ENCODE results near the gene GCSAML.

GCSAML gene

DNA sequence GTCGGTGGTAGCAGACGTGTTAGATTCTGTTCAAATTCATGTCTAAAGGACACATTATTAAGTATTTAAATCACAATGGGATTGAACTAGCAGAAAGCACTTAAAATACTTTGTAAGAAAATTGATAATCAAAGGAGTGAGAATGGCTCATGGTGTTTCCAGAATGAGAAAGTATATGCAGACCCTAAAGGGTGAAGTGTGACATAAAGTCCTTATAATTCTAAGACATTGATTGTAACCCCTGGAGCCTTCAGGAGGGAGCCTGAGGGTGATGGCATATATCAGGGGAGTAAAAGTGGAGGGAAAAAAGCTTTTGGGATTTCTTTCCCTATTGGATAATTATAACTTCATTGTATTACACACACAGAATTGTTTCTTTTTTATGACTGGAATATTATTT lies 12.6 kb upstream of the GCSAML start, which contains the start of gene OR2C3:
Gene OR2C3, minus strand, starts transcription at position 101 of the 400 bp plus-strand sequence. CDS start 3,929 bp downstream, outside the sequence.
- H3K4me1 ChIP-seq (ENCODE audit: control insufficient read depth, insufficient read depth, low read length): no peaks in the 10 kb centered on the region
- H3K4me3 ChIP-seq (ENCODE audit: low read length): no peak within 1 kb of the TSS
- H3K36me3 ChIP-seq (ENCODE audit: control insufficient read depth, insufficient read depth, low read length, severe bottlenecking): no peaks in the 10 kb centered on the region
- no peak within 1 kb of the TSS for H3K9ac ChIP-seq (ENCODE audit: low read length)
- no peak for DNase-seq (ENCODE audit: low read depth)
- H3K27me3 ChIP-seq (replicated peaks; ENCODE audit: control insufficient read depth, insufficient read depth, low read length): no peaks in the 10 kb centered on the region
- H3K9me3 ChIP-seq (ENCODE audit: control insufficient read depth, low read length): peaks cover 4% of the 10 kb centered on the region

DNA sequence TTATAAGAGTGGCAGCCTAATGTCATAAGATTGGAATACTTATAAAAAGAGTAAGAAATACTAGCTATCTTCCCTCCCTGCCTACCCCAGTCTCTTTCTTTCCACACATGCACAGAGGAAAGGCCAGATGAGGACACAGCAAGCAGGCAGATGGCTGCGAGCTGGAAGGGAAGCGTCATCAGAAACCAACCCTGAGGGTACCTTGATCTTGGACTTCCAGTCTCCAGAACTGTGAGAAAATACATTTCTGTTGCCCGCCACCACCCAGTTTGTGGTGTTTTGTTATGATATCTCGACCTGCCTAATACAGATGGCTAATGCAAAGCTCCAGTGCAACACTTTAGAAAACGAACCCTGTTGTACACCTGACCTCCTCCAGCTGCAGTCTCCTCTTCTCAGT lies 10.4 kb upstream of the GCSAML start:
- Histone ChIP-seq H3K9me3 (ENCODE audit: control insufficient read depth, low read length) (peaks cover 4% of the 10 kb centered on the region), H3K4me3 (ENCODE audit: low read length) (no peak overlapping the region), H3K27me3 (replicated peaks; ENCODE audit: control insufficient read depth, insufficient read depth, low read length) (no peaks in the 10 kb centered on the region), H3K36me3 (ENCODE audit: control insufficient read depth, insufficient read depth, low read length, severe bottlenecking) (no peaks in the 10 kb centered on the region), H3K9ac (ENCODE audit: low read length) (no peak overlapping the region), H3K4me1 (ENCODE audit: control insufficient read depth, insufficient read depth, low read length) (no peaks in the 10 kb centered on the region)
- no peak for DNase-seq (ENCODE audit: low read depth)

- H3K9me3 ChIP-seq (ENCODE audit: control insufficient read depth, low read length): peaks cover 4% of the 10 kb centered on the region
- no peak overlapping the region for H3K9ac ChIP-seq (ENCODE audit: low read length)
- H3K36me3 ChIP-seq (ENCODE audit: control insufficient read depth, insufficient read depth, low read length, severe bottlenecking): no peaks in the 10 kb centered on the region
- no peak for DNase-seq (ENCODE audit: low read depth)
- H3K27me3 ChIP-seq (replicated peaks; ENCODE audit: control insufficient read depth, insufficient read depth, low read length): no peaks in the 10 kb centered on the region
- H3K4me1 ChIP-seq (ENCODE audit: control insufficient read depth, insufficient read depth, low read length): no peaks in the 10 kb centered on the region
- H3K4me3 ChIP-seq (ENCODE audit: low read length): no peak overlapping the region
These were observed 9.7 kb upstream of the GCSAML start for GRCh38 chr1:247539215-247539614.

- no peaks in the 10 kb centered on the region for H3K4me1 ChIP-seq (ENCODE audit: control insufficient read depth, insufficient read depth, low read length)
- no peak overlapping the region for H3K9ac ChIP-seq (ENCODE audit: low read length)
- H3K9me3 ChIP-seq (ENCODE audit: control insufficient read depth, low read length): peaks cover 4% of the 10 kb centered on the region
- DNase-seq (ENCODE audit: low read depth): no peak
- H3K27me3 ChIP-seq (replicated peaks; ENCODE audit: control insufficient read depth, insufficient read depth, low read length): no peaks in the 10 kb centered on the region
- H3K36me3 ChIP-seq (ENCODE audit: control insufficient read depth, insufficient read depth, low read length, severe bottlenecking): no peaks in the 10 kb centered on the region
- no peak overlapping the region for H3K4me3 ChIP-seq (ENCODE audit: low read length)
These were observed 8.4 kb upstream of the GCSAML start for GRCh38 chr1:247540581-247540980.

DNA sequence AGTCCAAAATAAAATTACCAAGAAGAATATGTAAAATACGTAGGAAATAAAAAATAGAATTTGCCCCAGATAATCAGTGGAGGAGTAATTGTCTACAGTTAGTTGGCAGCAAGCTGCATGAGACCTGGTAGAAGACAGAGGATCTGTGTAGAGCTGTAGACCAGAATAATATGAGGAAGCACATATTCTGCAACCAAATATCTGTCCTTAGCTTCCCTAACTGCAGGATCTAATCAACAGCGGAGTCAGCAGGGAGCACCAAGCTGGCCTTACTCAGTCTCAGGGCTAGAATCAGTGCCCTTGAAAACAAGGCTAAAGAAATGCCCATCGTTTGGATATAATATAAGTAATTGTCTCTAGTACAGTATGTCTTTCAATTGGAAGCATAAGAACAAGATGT lies 6.1 kb upstream of the GCSAML start:
- Histone ChIP-seq H3K9ac (ENCODE audit: low read length) (no peak overlapping the region), H3K4me1 (ENCODE audit: control insufficient read depth, insufficient read depth, low read length) (no peaks in the 10 kb centered on the region), H3K9me3 (ENCODE audit: control insufficient read depth, low read length) (no peaks in the 10 kb centered on the region), H3K4me3 (ENCODE audit: low read length) (no peak overlapping the region), H3K36me3 (ENCODE audit: control insufficient read depth, insufficient read depth, low read length, severe bottlenecking) (no peaks in the 10 kb centered on the region), H3K27me3 (replicated peaks; ENCODE audit: control insufficient read depth, insufficient read depth, low read length) (no peaks in the 10 kb centered on the region)
- no peak for DNase-seq (ENCODE audit: low read depth)

DNA sequence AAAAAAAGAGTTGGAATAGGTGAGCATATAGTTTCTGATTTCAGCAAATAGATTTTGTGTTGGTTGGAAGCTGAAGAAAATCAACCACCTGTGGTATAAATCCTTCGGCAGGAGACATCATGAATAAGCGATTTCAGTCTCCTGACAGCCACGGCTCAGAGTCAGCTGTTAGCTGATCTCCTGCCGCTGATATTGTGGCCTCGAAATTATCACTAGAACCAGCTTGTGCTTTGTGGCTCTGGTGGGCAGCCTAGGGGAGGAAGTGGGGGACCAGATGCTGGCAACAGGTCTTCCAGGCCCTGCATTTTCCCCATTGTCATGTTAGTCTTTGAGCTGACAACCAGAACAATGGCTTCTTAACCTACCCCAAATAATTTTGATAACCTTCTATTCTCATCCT lies 842 bp upstream of the GCSAML start:
- no peak for DNase-seq (ENCODE audit: low read depth)
- no peak overlapping the region for H3K4me3 ChIP-seq (ENCODE audit: low read length)
- H3K9ac ChIP-seq (ENCODE audit: low read length): no peak overlapping the region
- no peaks in the 10 kb centered on the region for H3K9me3 ChIP-seq (ENCODE audit: control insufficient read depth, low read length)
- no peaks in the 10 kb centered on the region for H3K27me3 ChIP-seq (replicated peaks; ENCODE audit: control insufficient read depth, insufficient read depth, low read length)
- H3K4me1 ChIP-seq (ENCODE audit: control insufficient read depth, insufficient read depth, low read length): no peaks in the 10 kb centered on the region
- no peaks in the 10 kb centered on the region for H3K36me3 ChIP-seq (ENCODE audit: control insufficient read depth, insufficient read depth, low read length, severe bottlenecking)

DNA sequence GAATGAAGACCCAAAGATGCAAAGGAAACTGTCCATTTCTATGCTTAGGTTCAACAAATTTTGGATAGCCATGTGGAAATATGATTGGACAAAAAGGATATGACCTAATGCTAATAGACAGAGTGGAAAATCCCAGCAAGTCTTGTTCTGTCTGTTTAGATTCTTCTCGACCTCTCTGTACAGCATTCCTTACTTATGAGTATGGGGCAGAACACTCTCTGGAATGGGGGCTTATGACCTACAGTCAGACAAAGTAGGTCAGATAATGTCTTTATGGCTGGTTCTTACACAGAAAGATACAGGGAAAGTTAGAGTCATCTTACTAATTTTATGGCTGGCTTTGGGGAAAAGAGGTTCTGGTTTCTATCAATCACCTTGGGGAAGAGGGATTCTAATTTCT lies 2.8 kb downstream of the GCSAML start:
- Histone ChIP-seq H3K9me3 (ENCODE audit: control insufficient read depth, low read length) (peaks cover 5% of the 10 kb centered on the region), H3K4me3 (ENCODE audit: low read length) (no peak overlapping the region), H3K4me1 (ENCODE audit: control insufficient read depth, insufficient read depth, low read length) (no peaks in the 10 kb centered on the region), H3K36me3 (ENCODE audit: control insufficient read depth, insufficient read depth, low read length, severe bottlenecking) (no peaks in the 10 kb centered on the region), H3K9ac (ENCODE audit: low read length) (no peak overlapping the region), H3K27me3 (replicated peaks; ENCODE audit: control insufficient read depth, insufficient read depth, low read length) (no peaks in the 10 kb centered on the region)
- DNase-seq (ENCODE audit: low read depth): peak; percentile 4

DNA sequence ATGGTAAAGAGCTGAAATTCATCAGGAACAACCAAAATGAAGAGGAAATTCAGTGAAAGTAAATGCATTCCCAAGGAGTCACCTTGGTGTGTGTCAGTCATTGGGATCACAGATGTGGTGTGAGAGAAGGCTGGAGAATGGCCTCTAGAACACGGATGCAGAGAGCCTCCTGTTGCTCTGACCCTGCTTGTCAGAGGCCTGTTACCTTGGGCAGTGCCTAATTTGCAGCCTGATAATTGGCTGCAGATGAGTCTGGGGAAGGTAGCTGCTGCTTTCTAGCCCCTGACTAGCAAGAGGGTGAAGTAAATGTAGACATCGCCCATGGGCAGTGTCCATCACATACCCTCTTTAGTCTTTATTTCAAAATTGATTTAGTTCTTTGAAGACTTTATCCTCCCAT lies 3.3 kb downstream of the GCSAML start:
- Histone ChIP-seq H3K9ac (ENCODE audit: low read length) (no peak overlapping the region), H3K27me3 (replicated peaks; ENCODE audit: control insufficient read depth, insufficient read depth, low read length) (no peaks in the 10 kb centered on the region), H3K4me3 (ENCODE audit: low read length) (no peak overlapping the region), H3K9me3 (ENCODE audit: control insufficient read depth, low read length) (peaks cover 5% of the 10 kb centered on the region), H3K4me1 (ENCODE audit: control insufficient read depth, insufficient read depth, low read length) (no peaks in the 10 kb centered on the region), H3K36me3 (ENCODE audit: control insufficient read depth, insufficient read depth, low read length, severe bottlenecking) (no peaks in the 10 kb centered on the region)
- DNase-seq (ENCODE audit: low read depth): no peak

GRCh38 chr1:247557926-247558674 lies 9.2 kb downstream of the GCSAML start:
- Histone ChIP-seq H3K4me1 (ENCODE audit: control insufficient read depth, insufficient read depth, low read length) (no peaks in the 10 kb centered on the region), H3K36me3 (ENCODE audit: control insufficient read depth, insufficient read depth, low read length, severe bottlenecking) (no peaks in the 10 kb centered on the region), H3K4me3 (ENCODE audit: low read length) (no peak overlapping the region), H3K9me3 (ENCODE audit: control insufficient read depth, low read length) (peaks cover 5% of the 10 kb centered on the region), H3K27me3 (replicated peaks; ENCODE audit: control insufficient read depth, insufficient read depth, low read length) (no peaks in the 10 kb centered on the region), H3K9ac (ENCODE audit: low read length) (no peak overlapping the region)
- no peak for DNase-seq (ENCODE audit: low read depth)

DNA sequence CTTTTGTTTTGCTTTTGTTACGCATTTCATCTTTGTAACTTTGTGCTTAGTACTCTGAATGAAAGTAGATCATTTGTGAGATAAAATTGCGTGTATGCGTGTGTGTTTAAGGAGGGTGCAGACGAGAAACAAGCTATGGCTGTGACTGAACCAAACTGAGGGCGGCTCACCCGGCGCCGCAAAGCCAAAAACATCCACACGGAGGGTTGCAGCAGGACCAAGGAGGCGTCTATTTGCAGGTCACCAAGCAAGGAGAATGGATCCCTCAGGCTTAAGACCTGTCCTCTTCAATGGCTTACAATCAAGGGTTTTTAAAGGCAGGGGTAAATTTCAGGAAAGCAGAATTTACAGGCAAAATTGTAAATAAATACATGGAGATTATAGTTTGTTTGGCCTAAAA lies 12.8 kb downstream of the GCSAML start:
- no peak for DNase-seq (ENCODE audit: low read depth)
- Histone ChIP-seq H3K36me3 (ENCODE audit: control insufficient read depth, insufficient read depth, low read length, severe bottlenecking) (no peaks in the 10 kb centered on the region), H3K4me1 (ENCODE audit: control insufficient read depth, insufficient read depth, low read length) (no peaks in the 10 kb centered on the region)

DNA sequence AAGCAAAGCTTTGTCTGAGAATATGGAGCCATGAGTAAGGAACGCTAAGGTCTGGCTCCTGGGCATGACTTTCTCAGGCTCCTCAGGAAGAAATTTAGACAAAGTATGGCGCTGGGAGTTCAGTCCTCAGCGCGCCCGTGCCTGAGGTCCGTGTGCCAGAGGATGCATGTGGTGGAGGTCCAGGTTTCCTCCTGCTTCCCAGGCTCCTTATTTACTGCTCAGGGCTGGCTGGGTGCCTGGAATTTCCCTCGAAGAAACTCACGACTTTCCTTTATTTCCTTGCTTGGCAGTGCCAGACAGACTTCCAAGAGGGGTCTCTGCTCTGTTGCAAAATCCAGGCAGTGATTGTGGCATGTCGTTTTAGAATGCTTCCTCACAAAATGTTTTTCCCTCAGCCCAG lies 13.3 kb downstream of the GCSAML start:
- Histone ChIP-seq H3K9ac (ENCODE audit: low read length) (no peak overlapping the region), H3K4me1 (ENCODE audit: control insufficient read depth, insufficient read depth, low read length) (no peaks in the 10 kb centered on the region), H3K36me3 (ENCODE audit: control insufficient read depth, insufficient read depth, low read length, severe bottlenecking) (no peaks in the 10 kb centered on the region)

More for the DNA sequence above, 12.8 kb downstream of the GCSAML start:
- H3K9ac ChIP-seq (ENCODE audit: low read length): no peak overlapping the region
- no peaks in the 10 kb centered on the region for H3K9me3 ChIP-seq (ENCODE audit: control insufficient read depth, low read length)
- H3K4me3 ChIP-seq (ENCODE audit: low read length): no peak overlapping the region
- H3K27me3 ChIP-seq (replicated peaks; ENCODE audit: control insufficient read depth, insufficient read depth, low read length): no peaks in the 10 kb centered on the region

DNA sequence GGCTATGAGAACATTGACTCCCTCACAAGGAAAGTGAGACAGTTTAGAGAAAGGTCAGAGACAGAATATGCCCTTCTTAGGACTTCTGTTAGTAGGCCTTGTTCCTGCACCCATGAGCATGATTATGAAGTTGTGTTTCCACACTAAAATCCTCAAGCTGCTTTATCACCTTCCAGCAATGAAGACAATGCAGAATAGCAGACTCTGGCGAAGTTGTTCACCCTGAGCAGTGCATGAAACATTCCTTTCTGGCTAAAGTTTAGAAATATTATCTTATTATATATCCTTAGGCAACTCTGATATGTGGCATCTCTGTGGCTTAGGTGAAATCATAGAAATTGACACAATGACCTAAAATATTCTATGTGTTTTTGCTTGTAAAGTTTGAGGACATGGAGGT lies 25.3 kb downstream of the GCSAML start:
- H3K4me3 ChIP-seq (ENCODE audit: low read length): no peak overlapping the region
- H3K9me3 ChIP-seq (ENCODE audit: control insufficient read depth, low read length): no peaks in the 10 kb centered on the region
- H3K4me1 ChIP-seq (ENCODE audit: control insufficient read depth, insufficient read depth, low read length): no peaks in the 10 kb centered on the region
- H3K36me3 ChIP-seq (ENCODE audit: control insufficient read depth, insufficient read depth, low read length, severe bottlenecking): no peaks in the 10 kb centered on the region
- no peak overlapping the region for H3K9ac ChIP-seq (ENCODE audit: low read length)
- H3K27me3 ChIP-seq (replicated peaks; ENCODE audit: control insufficient read depth, insufficient read depth, low read length): no peaks in the 10 kb centered on the region
- DNase-seq (ENCODE audit: low read depth): no peak

More for the DNA sequence above, 13.3 kb downstream of the GCSAML start:
- Histone ChIP-seq H3K27me3 (replicated peaks; ENCODE audit: control insufficient read depth, insufficient read depth, low read length) (no peaks in the 10 kb centered on the region), H3K9me3 (ENCODE audit: control insufficient read depth, low read length) (no peaks in the 10 kb centered on the region), H3K4me3 (ENCODE audit: low read length) (no peak overlapping the region)
- DNase-seq (ENCODE audit: low read depth): no peak
